ENCODE data around the gene SELENOI. TPM values are rescaled to one million over a fixed set of nuclear protein-coding genes. Genes with fewer than 3 reads are reported as not detected.
"Not testable (repeated sequence)": the region's sequence is repeated elsewhere in the genome, so short reads cannot be mapped to it uniquely, and the experiment has no call there.

Gene SELENOI
- total RNA-seq, 1 donor from 2014 or later: 28.2 TPM

- H3K27ac Mint-ChIP-seq (ENCODE audit: unreplicated experiment): no peak overlapping the region
- no peaks in the 10 kb centered on the region for H3K9me3 Mint-ChIP-seq (ENCODE audit: unreplicated experiment)
- no peak for DNase-seq (ENCODE audit: low spot score)
- H3K4me3 Mint-ChIP-seq (ENCODE audit: unreplicated experiment): no peak overlapping the region
- no peaks in the 10 kb centered on the region for H3K36me3 Mint-ChIP-seq (ENCODE audit: low read depth, unreplicated experiment)
- H3K4me1 Mint-ChIP-seq (ENCODE audit: unreplicated experiment): peaks cover 6% of the 10 kb centered on the region
- TF ChIP-seq CTCF (IDR thresholded peaks at IDR 0.05; ENCODE audit: unreplicated experiment): no peak
- peaks cover 1% of the 10 kb centered on the region for H3K27me3 Mint-ChIP-seq (ENCODE audit: unreplicated experiment)
These were observed 20.1 kb upstream of the SELENOI start for GRCh38 chr2:26325851-26326250.

GRCh38 chr2:26326514-26326913 lies 19.4 kb upstream of the SELENOI start:
- no peak for DNase-seq (ENCODE audit: low spot score)
- no peak overlapping the region for H3K4me3 Mint-ChIP-seq (ENCODE audit: unreplicated experiment)
- TF ChIP-seq CTCF (IDR thresholded peaks at IDR 0.05; ENCODE audit: unreplicated experiment): no peak

GRCh38 chr2:26327291-26328272 lies 18.4 kb upstream of the SELENOI start:
- Mint-ChIP-seq H3K36me3 (ENCODE audit: low read depth, unreplicated experiment) (no peaks in the 10 kb centered on the region), H3K27me3 (ENCODE audit: unreplicated experiment) (peaks cover 1% of the 10 kb centered on the region), H3K4me1 (ENCODE audit: unreplicated experiment) (peaks cover 6% of the 10 kb centered on the region), H3K9me3 (ENCODE audit: unreplicated experiment) (no peaks in the 10 kb centered on the region), H3K4me3 (ENCODE audit: unreplicated experiment) (no peak overlapping the region), H3K27ac (ENCODE audit: unreplicated experiment) (no peak overlapping the region)
- no peak for DNase-seq (ENCODE audit: low spot score)
- no peak for TF ChIP-seq CTCF (IDR thresholded peaks at IDR 0.05; ENCODE audit: unreplicated experiment)

More at GRCh38 chr2:26326514-26326913, 19.4 kb upstream of the SELENOI start:
- Mint-ChIP-seq H3K4me1 (ENCODE audit: unreplicated experiment) (peaks cover 6% of the 10 kb centered on the region), H3K27ac (ENCODE audit: unreplicated experiment) (no peak overlapping the region), H3K36me3 (ENCODE audit: low read depth, unreplicated experiment) (no peaks in the 10 kb centered on the region), H3K9me3 (ENCODE audit: unreplicated experiment) (no peaks in the 10 kb centered on the region), H3K27me3 (ENCODE audit: unreplicated experiment) (peaks cover 1% of the 10 kb centered on the region)

GRCh38 chr2:26329083-26329482 lies 16.9 kb upstream of the SELENOI start:
- not testable (repeated sequence) for H3K9me3 Mint-ChIP-seq (ENCODE audit: unreplicated experiment); H3K27ac Mint-ChIP-seq (ENCODE audit: unreplicated experiment); DNase-seq (ENCODE audit: low spot score); H3K4me3 Mint-ChIP-seq (ENCODE audit: unreplicated experiment); H3K27me3 Mint-ChIP-seq (ENCODE audit: unreplicated experiment); H3K4me1 Mint-ChIP-seq (ENCODE audit: unreplicated experiment); H3K36me3 Mint-ChIP-seq (ENCODE audit: low read depth, unreplicated experiment)

- Mint-ChIP-seq H3K36me3 (ENCODE audit: low read depth, unreplicated experiment) (no peaks in the 10 kb centered on the region), H3K27me3 (ENCODE audit: unreplicated experiment) (no peaks in the 10 kb centered on the region), H3K27ac (ENCODE audit: unreplicated experiment) (no peak overlapping the region), H3K4me3 (ENCODE audit: unreplicated experiment) (no peak overlapping the region), H3K9me3 (ENCODE audit: unreplicated experiment) (no peaks in the 10 kb centered on the region), H3K4me1 (ENCODE audit: unreplicated experiment) (peaks cover 6% of the 10 kb centered on the region)
- TF ChIP-seq CTCF (IDR thresholded peaks at IDR 0.05; ENCODE audit: unreplicated experiment): peak; percentile 85
- peak; percentile 85 for DNase-seq (ENCODE audit: low spot score)
These were observed 15.8 kb upstream of the SELENOI start for GRCh38 chr2:26330114-26330549.

Measured in endothelial cell (in vitro differentiated cells).